Vagina (tissue), 2 donors: ENCODE results near the gene ZBED5.

Experiments used
- CTCF ChIP-seq, 3 experiments: fragments of 450-650 bp in 2 of 3; fragments of 200-600 bp in 1 of 3; sonication (generic) in 1 of 3; IDR thresholded peaks; one replicate each; pipeline ENCODE4 v1.5.1; 2017 to 2019; ENCODE audit warnings: antibody characterized with exemption in 3 of 3, mild to moderate bottlenecking in 2 of 3, moderate library complexity in 2 of 3
- POLR2A ChIP-seq, 2 donors: fragments of 450-650 bp; IDR thresholded peaks; one replicate each; pipeline ENCODE4 v1.6.1; 2017; ENCODE audit warnings: antibody characterized with exemption in 2 of 2, mild to moderate bottlenecking in 2 of 2, moderate library complexity in 2 of 2

- TF ChIP-seq CTCF (IDR thresholded peaks at IDR 0.05) (no peak), POLR2A (IDR thresholded peaks at IDR 0.05) (no peak)
Measured at GRCh38 chr11:10828402-10828801, 29.5 kb downstream of the ZBED5 start.
